RPMI8226 (cell line): ENCODE data around the gene MSX1.

Source experiments
- DNase-seq: peaks from one replicate; pipeline ENCODE4 v3.0.0-alpha.2; 2015

MSX1 gene

DNA sequence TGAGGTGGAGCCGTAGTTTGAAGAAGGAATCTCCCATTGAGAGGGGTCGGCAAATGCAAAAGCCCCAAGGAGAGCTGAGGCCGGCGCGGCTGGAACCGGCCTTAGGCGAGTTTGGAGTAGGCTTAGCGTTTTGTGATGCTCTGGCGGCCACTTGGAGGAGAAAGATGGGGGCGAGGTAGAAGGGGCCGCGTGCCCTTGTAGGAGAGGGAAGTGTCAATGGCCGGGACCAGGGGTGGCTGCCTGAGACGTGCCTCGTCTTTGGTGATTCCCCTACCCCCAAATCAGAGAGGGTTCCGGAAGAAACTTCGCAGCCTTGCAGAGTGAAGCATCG, 11.7 kb downstream of the MSX1 start:
- DNase-seq, result no peak

GRCh38 chr4:4871573-4872313, 12.3 kb downstream of the MSX1 start:
- peak; percentile 43 for DNase-seq

DNA sequence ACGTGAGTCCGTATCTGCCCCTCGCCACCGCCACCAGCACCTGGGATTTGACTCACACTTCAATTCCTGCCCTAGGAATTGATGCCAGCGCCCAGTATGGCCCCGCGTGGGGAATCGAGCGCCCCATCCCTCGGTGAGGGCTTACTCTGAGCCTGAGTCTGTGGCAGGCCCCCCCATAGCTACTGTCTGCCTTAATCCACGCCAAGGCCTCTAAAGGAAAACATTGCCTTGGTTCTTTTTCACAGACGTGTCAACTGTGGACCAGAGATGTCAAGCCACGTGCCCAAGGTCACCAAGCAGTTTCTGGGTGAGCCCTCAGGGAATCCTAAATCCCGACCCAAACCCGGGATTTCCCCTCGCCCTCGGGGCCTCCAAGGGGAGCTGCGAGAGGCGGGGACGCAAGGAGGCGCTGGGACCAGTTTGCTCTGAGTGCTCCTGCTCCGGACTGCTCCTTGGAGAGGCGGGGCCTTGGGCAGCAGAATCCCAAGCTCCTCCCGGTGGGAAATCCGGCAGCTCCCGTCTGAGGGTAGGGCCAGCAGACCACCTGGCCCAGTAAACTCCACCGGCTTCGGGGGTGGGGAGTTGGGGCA, 12.9 kb downstream of the MSX1 start:
- no peak for DNase-seq

DNA sequence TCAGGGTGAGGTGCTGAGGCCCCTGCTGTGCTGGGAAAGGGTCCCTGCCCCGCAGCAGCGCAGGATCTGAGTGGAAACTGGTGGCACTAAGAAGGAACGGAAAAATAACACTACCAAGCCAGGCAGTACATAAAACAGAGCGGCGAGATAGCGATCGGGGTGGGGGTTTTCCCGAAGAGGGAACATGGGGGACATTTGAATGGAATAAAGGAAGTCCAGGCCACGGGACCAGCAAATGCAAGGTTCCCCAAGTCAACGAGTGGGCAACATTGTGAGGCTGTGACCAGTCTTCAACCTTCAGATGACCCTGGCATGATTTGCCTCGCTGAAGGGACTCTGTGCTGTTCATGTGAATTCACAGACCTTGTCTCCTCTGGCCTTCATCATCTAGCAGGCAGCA, 13.7 kb downstream of the MSX1 start:
- DNase-seq, result no peak

DNA sequence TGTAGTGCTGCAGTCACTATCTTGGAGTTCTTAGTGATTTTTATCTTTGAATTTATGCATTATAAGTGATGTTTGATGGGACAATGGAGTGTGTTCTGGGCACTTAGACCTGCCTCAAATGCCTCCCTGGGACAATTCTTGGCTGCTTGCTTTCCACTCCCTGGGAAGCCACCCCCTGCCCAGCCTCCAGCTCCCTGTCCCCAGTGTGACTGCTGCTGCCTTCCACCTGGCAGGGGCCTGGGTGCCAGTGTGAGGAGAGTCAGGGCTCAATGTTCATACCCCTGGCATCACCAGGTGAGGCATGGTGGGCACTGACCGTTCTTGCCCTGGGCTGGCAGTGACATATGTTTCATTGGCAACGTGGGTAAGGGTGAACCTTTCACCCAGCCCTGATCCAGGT, 14.8 kb downstream of the MSX1 start:
- DNase-seq, result no peak

DNA sequence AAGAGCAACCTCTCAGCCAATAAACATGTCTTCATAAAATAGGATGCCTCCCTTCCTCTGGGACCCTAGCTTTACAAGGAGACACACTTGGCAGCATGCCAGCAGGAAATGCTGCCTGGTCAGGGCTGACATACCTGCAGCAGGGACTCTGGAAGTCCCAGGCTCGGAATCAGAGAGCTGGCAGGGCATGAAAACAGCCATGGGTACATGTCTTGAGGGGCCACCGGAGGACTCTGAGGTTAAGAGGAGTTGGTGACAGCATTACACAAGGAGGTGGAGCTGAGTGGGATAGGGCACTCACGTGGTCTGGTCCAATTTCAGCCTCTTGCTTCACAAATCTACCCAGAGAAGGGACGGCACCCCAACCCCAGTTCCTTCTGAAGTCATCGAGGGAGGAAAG, 15.7 kb downstream of the MSX1 start:
- DNase-seq, result no peak

GRCh38 chr4:4875611-4876010, 16.1 kb downstream of the MSX1 start:
- DNase-seq, result no peak

DNA sequence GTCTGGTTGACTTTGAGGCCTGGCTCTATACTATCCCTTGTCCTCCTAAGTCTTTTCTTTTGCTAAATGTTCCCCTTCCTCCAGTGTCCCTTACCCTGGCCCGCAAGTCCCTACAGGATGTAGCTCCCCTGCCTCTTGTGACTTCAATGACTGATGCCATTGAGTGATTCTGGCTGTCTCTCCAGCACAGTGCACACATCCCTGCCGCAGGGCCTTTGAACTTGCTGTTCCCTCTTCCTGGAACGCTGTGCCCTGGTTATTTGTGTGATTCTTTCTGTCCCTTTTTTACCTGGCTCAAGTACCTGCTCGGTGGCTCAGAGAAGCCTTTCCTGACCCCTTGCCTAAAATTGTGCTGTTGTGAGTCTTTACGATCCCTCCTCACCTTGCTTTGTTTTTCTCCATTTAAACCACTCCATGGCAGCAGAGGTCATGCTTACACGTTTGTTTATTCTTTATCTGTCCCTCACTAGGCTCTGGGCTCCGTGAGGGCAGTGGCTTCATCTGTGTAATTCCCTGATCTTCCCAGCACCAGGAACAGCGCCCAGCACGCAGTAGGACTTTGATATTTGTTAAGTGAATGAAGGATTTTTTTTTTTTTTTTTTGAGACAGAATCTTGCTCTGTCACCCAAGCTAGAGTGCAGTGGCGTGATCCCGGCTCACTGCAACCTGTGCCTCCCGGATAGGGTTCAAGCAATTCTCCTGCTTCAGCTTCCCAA, 17.6 kb downstream of the MSX1 start:
- DNase-seq, result no peak

DNA sequence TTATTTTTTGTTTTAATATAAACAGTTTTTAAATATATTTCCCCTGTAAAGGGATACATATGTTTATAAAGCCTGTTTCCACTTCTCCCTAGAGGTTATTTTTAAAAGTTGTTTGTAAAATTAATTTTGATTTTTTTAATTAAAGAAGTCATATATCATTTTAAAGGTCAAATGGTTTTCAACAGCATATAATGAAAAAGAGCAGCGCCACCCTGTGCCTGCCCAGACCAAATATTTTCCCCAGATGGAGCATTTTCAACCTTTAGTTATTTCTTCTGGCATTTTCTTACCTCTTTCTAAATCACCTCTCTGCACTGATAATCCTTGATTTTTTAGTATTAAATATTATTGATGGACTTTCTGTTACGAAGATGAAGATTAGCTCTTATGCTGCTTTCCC, 21.0 kb downstream of the MSX1 start:
- DNase-seq, result no peak

DNA sequence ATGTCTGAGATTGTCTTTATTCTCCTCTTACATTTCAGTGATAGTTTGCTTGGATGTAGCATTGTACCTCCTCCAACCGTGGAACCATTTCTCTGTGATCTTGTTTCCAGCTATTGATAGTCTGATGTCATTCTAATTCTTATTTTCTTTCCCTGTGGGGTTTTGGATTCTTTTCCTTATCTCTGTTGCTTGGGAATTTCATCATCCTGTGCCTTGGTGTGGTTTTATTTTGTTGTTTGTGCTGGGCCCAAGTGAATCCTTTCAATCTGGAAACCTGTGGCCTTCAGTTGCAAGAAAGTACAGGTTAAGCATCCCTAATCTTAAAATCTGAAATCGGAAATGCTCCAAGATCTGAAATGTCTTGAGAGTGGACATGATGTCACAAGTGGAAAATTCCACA, 22.0 kb downstream of the MSX1 start:
- DNase-seq, result no peak

DNA sequence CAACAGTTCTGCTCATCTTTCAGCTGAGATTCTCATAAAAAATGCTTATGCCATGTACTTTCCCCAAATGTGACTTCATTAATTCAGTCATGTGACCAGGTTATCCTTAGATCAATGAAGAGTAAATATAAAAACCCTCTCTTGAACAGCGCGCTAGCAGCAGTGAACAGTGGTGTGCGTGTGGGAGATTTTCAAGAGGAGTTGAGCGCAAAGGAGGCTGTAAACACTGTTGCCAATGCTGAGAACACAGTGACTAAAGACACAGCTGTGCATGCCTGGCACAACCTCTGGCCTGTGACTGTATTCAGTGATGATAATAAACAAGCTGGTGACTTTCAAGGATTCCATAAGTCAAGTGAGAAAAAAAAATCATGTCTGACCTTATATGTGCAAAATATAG, 25.1 kb downstream of the MSX1 start:
- DNase-seq, result no peak

DNA sequence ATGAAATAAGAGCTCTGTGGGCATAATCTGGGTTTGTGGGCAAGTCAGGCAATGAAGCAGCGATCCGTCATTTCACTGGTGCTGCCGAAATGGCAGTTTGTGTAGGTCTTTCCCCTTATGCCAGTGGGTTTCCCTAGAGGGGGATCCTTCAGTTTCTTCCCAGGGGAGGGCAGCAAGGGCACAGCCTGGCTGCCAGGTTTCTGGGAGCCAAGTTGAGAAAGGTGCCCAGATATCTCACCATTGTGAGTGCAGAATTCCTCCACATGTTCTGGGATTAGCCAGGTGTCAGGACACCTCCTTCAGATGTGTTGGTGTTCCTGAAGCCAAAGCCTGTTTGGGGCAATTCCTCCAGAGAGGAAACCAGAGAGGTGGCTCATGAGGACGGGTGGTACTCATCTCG, 28.0 kb downstream of the MSX1 start:
- DNase-seq, result no peak

DNA sequence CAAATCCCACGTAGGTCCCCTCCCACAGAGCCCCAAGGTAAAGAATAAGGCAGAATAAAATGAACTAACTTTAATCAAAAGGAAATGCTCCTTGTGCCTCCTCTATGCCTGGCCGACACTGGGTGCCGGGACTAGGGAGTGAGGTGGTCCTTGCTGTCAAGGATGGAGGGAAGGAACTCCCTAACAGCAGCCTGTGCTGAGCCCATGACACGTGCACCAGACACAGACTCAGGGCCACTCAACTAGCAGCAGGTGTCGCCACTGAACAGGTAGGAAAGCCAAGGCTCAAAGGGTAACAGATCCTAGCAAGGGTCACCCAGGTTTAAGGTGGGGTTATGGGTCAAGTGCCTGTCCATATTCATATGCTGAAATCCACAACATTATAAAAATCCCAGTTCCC, 29.2 kb downstream of the MSX1 start:
- no peak for DNase-seq

DNA sequence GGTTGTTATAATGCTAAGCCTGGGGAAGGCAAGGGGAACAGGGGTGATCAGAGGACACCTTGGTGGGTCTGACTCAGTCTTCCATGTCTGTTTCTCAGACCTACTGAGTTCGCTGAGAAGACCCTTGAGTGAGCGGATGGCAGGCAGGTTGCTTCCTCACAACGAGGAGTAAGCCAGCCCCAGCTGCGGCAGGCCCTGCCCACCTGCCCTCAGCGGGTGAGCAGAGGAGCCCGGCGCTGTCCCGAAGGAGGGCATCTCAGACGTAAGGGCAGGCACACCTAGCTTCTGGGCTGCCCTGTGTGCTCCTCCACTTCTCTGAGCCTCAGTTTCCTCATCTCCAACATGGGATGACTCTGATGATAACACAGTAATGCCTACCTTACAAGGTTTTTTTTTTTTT, 30.3 kb downstream of the MSX1 start:
- DNase-seq, result no peak

GRCh38 chr4:4890574-4891255, 31.2 kb downstream of the MSX1 start:
- no peak for DNase-seq

DNA sequence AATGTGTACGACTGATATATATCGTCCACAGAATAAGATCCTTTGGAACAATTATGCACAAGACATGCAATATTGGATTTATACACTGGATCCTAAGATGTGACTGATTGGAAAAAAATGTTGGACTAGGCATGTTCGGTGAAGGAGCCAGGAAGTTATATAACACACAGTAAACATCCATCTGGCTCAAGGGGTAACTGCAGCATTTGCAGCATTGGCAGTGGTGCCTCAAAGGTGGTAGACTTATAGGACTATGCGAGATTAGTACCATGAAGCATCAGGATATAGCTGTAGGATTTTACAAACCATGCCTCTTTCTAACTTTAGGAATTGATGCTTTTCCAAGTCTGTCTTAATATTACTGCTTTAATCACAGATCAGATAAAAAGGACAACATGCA, 34.3 kb downstream of the MSX1 start:
- no peak for DNase-seq

- no peak for DNase-seq
Observed at GRCh38 chr4:4899202-4899925, 39.9 kb downstream of the MSX1 start.

DNA sequence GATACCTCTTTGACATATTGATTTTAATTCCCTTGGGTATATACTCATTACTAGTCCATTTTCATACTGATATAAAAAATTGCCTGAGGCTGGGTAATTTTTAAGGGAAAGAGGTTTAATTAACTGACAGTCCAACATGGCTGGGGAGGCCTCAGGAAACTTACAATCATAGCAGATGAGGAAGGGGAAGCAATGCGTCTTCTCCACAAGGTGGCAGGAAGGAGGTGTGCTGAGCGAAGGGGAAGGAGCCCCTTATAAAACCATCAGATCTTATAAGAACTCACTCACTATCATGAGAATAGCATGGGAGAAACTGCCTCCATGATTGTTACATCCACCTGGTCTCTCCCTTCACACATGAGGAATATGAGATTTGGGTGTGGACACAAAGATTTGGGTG, 42.4 kb downstream of the MSX1 start:
- no peak for DNase-seq

DNA sequence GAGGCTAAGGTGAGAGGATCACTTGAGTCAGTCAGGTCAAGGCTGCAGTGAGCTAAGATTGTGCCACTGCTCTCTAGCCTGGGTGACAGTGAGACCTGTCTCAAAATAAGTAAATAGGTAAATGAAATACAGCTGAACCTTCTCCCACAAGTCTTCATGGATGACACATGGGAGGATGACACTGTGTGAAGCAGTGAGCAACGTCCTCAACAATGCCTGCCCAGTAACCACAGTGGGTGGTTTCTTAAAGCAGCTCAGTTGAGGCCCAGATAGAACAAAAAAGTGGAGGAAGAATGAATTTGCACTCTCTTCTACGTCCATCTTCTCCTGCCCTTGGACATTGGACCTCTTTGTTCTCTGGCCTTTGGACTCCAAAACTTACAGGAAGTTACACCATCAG, 52.7 kb downstream of the MSX1 start:
- no peak for DNase-seq

- no peak for DNase-seq
Observed at GRCh38 chr4:4913147-4913561, 53.7 kb downstream of the MSX1 start.
